ENCODE data around the gene RTN4RL2. TPM values are rescaled to one million over a fixed set of nuclear protein-coding genes. Genes with fewer than 3 reads are reported as not detected.

RTN4RL2 gene
- total and polyA plus RNA-seq, 12 donors: 0.24 to 2.1 (median 0.71) TPM; not detected in 3

DNA sequence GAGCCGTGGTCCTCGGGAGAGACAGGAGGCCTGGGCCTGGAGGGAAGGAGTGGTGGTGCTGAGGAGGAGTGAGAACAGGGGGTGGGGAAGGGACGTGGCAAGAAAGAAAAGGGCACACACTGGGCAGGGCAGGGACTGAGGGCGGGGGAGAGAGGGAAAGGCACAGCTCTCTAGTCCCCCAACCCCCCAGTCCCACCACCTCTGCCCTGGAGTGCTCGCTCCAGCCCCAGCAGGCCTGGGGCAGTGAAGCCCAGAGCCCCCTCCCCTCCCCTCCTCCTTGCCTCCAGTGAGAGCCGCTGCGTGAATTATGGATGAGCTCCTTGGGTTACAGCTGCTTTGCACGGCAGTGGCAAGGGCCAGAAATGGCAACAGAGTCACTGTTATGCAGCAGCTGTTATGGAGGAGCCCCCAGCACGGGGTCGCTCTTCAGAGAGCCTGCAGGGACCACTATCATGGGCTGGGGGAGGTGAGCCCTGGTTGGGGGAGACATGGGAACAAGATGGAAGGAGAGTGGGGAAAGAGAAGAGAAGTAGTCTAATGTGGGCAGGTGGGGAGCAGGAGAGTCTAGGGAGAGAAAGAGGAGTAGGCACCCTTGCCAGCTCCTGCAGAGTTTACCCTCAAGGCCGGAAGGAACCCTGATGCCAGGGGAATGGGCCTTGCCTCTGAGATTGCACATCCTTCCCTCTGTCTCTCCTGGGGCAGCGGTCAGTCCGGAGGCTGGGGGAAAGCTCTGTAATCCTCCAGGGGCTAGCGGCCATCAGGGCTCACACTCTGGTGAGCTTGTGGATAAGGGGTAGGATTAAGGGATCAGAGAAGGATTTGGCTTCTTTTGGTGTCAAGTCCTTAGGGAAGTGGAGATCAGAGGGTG is 3.6 kb downstream of the RTN4RL2 start:
- Histone ChIP-seq H3K27me3 (peaks cover 18% of the 10 kb centered on the region), H3K9me3 (replicated peaks in 1 of 3) (no peaks in the 10 kb centered on the region), H3K4me3 (no peak overlapping the region), H3K36me3 (replicated peaks in 1 of 2) (no peaks in the 10 kb centered on the region), H3K4me1 (replicated peaks in 1 of 2) (peaks cover 17 to 19% of the 10 kb centered on the region in 2 donors), H3K27ac (no peak overlapping the region)
- DNase-seq: no peak
- TF ChIP-seq POLR2A (IDR thresholded peaks at IDR 0.05): no peak
- TF ChIP-seq, protein P1, sequence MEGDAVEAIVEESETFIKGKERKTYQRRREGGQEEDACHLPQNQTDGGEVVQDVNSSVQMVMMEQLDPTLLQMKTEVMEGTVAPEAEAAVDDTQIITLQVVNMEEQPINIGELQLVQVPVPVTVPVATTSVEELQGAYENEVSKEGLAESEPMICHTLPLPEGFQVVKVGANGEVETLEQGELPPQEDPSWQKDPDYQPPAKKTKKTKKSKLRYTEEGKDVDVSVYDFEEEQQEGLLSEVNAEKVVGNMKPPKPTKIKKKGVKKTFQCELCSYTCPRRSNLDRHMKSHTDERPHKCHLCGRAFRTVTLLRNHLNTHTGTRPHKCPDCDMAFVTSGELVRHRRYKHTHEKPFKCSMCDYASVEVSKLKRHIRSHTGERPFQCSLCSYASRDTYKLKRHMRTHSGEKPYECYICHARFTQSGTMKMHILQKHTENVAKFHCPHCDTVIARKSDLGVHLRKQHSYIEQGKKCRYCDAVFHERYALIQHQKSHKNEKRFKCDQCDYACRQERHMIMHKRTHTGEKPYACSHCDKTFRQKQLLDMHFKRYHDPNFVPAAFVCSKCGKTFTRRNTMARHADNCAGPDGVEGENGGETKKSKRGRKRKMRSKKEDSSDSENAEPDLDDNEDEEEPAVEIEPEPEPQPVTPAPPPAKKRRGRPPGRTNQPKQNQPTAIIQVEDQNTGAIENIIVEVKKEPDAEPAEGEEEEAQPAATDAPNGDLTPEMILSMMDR (IDR thresholded peaks at IDR 0.05): no peak
- 74 to 83% (median 77%) methylated on average over 12 to 14 of the region's 14 CpGs for WGBS, 4 donors
- intact Hi-C loops (cut with DNase I): loop anchor here in 1 of 2 donors (5.0 to 10.0 kb wide), 2 partner anchors 63 to 181 kb away; partner anchors contain the start of gene YPEL4

DNA sequence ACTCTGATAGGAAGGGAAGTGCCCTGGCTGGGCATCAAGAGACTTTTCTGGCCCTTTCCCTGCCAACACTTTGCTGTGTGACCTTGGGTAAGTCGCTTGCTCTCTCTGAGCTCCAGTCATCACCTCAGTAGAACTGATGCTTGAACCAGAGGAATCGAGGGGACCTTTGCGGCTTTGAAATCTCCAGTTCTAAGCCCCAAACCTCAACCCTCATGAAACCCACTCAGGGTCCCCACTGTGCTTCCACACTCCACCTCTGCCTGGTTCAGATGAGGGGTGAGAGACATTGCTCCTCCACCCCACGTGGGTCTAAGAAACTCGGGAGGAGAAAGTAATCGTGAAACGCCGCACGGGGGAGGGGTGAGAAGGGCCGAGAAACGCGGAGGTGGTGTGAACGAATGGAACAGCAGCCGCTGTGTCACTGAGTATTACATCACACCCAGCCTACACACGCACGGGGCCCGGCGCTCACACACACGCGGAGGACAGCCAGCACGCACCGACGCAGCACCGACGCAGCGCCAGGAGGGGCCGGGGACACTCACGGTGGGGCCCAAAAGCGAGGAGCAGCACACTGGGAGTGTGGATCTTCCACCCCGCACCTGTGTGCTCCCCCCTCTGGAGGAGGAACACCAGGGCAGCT is 4.3 kb downstream of the RTN4RL2 start:
- WGBS, 4 donors: 37 to 67% (median 53%) methylated on average over 23 to 30 of the region's 30 CpGs
- intact Hi-C loops (cut with DNase I): loop anchor here in 1 of 2 donors (5.0 to 10.0 kb wide), 2 partner anchors 63 to 180 kb away; partner anchors contain the start of gene YPEL4
- Histone ChIP-seq H3K4me1 (replicated peaks in 1 of 2) (peaks cover 10 to 12% of the 10 kb centered on the region in 2 donors), H3K36me3 (replicated peaks in 1 of 2) (no peaks in the 10 kb centered on the region), H3K27me3 (peaks cover 11% of the 10 kb centered on the region), H3K27ac (no peak overlapping the region), H3K9me3 (replicated peaks in 1 of 3) (no peaks in the 10 kb centered on the region), H3K4me3 (no peak overlapping the region)
- peak in 1 of 7 donors; percentile 26 for DNase-seq
- TF ChIP-seq, protein P1 (IDR thresholded peaks at IDR 0.05): no peak
- TF ChIP-seq POLR2A (IDR thresholded peaks at IDR 0.05): no peak

DNA sequence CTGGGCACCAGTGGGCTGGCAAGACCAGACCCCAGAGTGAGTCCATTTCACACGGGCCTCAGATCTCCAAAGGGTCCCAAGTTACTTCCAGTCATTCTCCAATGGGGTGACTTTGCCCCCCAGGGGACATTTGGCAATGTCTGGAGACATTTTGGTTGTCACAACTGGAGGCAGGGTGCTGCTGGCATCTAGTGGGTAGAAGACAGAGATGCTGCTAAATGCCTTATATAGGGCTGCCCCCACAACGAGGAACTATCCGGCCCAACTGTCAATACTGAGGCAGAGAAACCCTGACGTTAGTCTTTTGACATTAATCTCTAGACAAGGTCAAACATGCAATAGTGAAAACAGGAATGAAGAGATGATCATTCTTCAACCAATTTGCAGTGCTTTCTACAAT is 6.4 kb downstream of the RTN4RL2 start:
- intact Hi-C loops (cut with DNase I): loop anchor here in 1 of 2 donors (10.0 kb wide), 1 partner anchor 178 kb away; the partner anchor contains the start of gene YPEL4
- Histone ChIP-seq H3K36me3 (replicated peaks in 1 of 2) (no peaks in the 10 kb centered on the region), H3K27me3 (no peaks in the 10 kb centered on the region), H3K27ac (no peak overlapping the region), H3K4me1 (replicated peaks in 1 of 2) (no peaks in the 10 kb centered on the region), H3K4me3 (no peak overlapping the region), H3K9me3 (replicated peaks in 1 of 3) (no peaks in the 10 kb centered on the region)
- 19 to 40% (median 33%) methylated on average over 3 to 4 of the region's 4 CpGs for WGBS, 4 donors
- no peak for DNase-seq
- no peak for TF ChIP-seq POLR2A (IDR thresholded peaks at IDR 0.05)
- TF ChIP-seq, protein P1 (IDR thresholded peaks at IDR 0.05): no peak

DNA sequence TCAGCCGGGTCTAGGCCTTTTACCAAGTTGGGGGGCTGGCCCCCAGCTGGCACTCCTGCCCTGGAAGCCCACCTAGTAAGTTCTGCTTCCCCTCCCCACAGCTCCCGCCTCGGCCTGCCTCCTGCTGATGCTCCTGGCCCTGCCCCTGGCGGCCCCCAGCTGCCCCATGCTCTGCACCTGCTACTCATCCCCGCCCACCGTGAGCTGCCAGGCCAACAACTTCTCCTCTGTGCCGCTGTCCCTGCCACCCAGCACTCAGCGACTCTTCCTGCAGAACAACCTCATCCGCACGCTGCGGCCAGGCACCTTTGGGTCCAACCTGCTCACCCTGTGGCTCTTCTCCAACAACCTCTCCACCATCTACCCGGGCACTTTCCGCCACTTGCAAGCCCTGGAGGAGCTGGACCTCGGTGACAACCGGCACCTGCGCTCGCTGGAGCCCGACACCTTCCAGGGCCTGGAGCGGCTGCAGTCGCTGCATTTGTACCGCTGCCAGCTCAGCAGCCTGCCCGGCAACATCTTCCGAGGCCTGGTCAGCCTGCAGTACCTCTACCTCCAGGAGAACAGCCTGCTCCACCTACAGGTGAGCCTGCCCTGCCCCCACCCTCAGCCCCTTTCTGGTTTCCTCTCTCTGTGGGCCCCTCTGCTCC is 7.3 kb downstream of the RTN4RL2 start:
- H3K27ac ChIP-seq: no peak overlapping the region
- intact Hi-C loops (cut with DNase I): loop anchor here in 1 of 2 donors (10.0 kb wide), 1 partner anchor 177 kb away; the partner anchor contains the start of gene YPEL4
- no peak for TF ChIP-seq POLR2A (IDR thresholded peaks at IDR 0.05)
- TF ChIP-seq, protein P1 (IDR thresholded peaks at IDR 0.05): no peak
- no peaks in the 10 kb centered on the region for H3K36me3 ChIP-seq (replicated peaks in 1 of 2)
- H3K4me1 ChIP-seq (replicated peaks in 1 of 2): no peaks in the 10 kb centered on the region
- no peaks in the 10 kb centered on the region for H3K27me3 ChIP-seq
- WGBS, 4 donors: 82 to 85% (median 84%) methylated on average over 15 to 23 of the region's 23 CpGs
- no peaks in the 10 kb centered on the region for H3K9me3 ChIP-seq (replicated peaks in 1 of 3)
- no peak for DNase-seq
- H3K4me3 ChIP-seq: no peak overlapping the region
